Stimulated activated CD8-positive, alpha-beta memory T cell treated with anti-CD3 and anti-CD28 coated beads, Interleukin-4, amount 100 ng/mL, for 24 hours (primary cell): ENCODE measurements around the gene PICALM.
"Not testable (repeated sequence)": the region's sequence is repeated elsewhere in the genome, so short reads cannot be mapped to it uniquely, and the experiment has no call there.

Experiments used
- DNase-seq: peaks from one replicate; pipeline ENCODE4 v3.0.0-alpha.2; 2020; ENCODE audit warnings: low read depth

Gene PICALM

DNA sequence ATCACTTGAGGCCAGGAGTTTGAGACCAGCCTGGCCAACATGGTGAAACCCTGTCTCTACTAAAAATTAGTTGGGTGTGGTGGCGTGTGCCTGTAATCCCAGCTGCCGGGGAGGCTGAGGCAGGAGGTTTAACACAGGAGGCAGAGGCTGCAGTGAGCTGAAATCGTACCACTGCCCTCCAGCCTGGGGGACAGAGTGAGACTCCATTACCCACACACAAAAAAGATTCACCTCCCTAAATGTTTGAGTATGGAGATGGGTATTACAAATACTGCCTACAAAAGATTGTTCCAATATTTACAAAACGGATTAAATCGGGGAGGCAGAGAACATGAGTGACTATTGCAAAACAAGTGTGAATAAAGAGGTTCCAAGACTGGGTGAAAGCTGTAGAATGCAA is 98.3 kb downstream of the PICALM start:
- DNase-seq = no peak

DNA sequence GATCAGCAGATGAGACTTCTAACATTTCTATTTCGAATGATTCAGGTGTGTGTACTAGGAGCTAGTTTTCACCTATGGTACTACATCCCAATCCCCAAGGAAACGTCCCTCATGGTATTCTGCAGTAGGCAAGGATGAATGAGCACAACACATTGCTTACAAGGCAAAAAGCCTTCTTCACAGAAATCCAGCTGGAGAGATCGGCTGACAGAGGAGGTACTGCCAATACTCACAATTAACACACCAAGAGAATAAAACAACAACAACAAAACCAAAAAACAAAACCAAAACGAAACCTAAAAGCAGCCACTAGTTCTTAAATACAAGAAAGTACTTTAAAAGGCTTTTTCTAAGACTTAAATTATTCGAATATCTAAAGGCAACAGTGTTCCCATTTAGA is 101.4 kb downstream of the PICALM start:
- no peak for DNase-seq

DNA sequence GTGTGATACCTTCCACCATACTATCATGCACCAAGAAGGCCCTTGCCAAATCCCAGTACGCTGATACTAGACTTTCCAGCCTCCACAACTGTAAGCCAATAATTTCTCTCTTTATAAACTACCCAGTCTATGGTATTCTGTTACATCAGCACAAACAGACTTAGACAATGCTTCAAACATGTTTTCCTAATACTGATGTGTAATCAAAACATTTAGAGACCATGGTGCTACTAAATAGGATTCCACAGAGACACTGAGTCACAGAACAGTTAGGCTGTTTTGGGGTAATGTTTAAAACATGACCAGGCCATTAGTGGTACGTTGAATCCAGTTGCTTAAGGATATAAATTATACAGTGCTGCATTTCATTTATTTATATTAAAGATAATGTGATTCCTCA is 103.7 kb downstream of the PICALM start:
- DNase-seq = no peak

DNA sequence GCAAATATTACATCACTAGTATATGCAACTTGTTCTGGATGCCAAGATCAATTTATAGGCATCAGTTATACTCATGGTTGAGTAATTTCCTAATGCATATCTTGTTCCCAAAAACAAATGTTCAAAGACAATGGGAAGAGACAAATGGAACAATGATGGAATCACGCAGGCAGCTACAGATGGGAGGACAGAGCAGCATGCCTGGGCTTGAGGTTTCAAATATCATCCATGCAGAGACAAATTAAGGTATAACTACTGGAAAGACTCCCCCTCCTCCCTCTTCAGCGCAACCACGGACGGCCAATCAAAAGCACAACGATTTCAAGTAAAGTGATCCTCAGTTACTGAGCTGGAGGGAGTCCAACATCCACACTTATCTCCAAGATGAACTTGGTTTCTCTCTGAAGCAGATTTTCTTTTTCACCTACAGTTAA is 106.9 kb downstream of the PICALM start:
- no peak for DNase-seq

DNA sequence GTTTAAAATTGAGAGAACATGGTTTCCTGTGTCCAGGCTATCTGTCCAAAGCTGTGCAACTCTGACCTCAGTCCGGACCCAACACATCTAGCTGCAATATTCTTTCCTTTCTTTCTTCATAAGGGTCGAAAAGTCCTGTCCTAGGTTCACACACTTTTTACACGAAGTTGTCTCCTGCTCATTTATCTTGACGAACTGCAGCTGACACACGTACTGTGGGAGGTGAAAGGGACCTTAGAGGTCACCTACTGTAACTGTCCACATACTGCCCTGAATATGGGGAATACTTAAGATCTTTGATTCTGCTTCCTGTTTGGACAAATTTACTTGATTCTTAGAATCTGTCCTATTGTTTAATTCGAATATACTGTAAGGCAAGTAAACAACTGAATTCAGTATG is 107.8 kb downstream of the PICALM start:
- DNase-seq = no peak

DNA sequence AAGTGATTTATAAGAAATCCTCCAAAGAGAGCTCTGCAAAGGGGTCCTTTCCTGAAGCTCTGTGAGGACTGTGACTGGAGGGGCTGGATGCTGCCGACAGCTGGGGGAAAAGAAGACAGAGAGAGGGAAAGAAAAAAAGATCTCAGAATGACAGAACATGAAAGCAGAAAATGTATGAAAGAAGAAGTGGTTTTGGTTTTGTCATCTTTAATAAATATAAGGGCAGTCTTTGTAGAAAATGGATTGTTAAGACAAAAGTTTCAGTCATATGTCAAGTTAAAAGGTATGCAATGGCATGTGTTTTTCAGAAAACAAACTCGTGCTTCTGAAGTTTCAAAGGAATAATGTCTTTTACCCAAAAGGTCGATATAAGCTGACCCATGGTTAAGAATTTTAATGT is 108.2 kb downstream of the PICALM start:
- no peak for DNase-seq

DNA sequence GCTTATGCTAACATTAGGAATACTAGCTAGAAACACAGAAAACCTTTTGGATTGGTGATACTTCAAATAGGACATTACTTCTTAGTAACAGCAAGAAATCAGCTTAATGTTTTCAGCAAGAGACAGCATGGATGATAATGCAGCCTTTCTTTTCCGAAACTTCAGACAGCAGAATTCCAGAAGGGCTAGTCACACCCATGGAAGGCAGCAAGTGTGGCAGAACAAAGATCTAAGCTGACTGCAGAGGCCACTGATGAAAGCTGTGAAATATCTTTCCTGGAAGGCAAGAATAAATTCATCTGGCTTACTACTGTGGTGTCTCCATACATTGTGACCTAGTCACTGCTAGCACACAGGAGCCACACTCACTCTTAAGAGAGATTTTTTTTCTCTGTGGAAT is 113.4 kb downstream of the PICALM start:
- no peak for DNase-seq

DNA sequence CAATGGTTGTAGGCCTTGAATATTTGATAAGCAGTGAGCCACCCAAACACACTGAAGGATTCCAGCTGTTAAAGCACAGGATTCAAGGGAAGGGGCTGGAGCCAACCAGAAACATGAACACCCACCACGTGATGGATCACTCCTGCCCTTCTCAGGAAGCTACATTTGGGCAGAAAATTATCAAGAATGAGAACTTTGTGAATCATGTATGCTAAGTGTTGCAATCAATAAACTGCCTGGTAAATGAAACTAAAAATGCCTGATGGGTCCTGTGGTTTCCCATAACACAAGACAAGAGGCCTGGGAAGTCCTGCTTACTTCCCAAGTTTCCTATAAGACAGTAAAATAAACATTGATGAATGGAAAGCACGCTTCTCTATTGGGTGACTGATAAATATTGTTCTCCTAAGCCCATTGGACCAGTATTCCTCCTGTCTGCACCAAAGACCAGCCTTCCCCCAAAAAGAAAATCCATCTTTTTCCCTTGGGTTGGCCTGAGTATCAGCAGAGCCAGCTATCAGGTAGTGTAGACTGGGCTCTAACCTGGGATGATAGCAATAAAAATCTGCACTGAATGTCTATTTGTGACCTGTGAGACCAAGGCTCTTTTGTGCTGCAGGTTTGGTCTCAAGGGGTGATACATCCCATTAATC is 115.3 kb downstream of the PICALM start:
- no peak for DNase-seq

DNA sequence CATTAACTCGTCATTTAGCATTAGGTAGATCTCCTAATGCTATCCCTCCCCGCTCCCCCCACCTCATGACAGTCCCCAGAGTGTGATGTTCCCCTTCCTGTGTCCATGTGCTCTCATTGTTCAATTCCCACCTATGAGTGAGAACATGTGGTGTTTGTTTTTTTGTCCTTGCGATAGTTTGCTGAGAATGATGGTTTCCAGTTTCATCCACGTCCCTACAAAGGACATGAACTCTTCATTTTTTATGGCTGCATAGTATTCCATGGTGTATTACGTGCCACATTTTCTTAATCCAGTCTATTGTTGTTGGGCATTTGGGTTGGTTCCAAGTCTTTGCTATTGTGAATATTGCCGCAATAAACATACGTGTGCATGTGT is 116.8 kb downstream of the PICALM start:
- DNase-seq = not testable (repeated sequence)

DNA sequence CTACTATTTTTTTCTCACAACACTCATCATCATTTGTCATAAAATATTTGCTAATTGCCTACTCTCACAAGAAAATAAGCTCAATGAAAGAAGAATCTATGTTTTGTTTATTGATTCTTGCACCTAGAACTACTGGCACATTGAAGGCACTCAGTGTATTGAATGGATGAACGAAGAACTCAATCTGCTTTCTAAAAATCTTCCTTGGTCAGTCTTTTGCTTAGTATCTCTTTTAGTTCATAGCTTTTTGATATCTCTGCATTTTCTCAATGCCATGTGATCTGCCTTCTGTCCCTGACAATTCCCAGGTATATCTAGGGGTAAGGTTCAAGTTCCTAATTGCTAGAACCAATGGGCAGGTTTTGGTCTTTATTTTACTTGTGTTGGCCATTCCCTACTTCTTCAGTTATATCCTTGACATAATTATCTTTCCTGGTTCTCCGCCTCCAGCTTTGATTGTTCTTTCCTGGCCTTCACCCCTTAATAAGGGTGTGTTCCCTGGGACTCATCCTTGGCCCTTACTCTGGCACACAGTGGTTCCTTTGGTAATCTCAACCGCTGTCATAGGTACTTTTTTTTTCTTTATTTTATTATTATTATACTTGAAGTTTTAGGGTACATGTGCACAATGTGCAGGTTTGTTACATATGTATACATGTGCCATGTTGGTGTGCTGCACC is 117.3 kb downstream of the PICALM start:
- no peak for DNase-seq

DNA sequence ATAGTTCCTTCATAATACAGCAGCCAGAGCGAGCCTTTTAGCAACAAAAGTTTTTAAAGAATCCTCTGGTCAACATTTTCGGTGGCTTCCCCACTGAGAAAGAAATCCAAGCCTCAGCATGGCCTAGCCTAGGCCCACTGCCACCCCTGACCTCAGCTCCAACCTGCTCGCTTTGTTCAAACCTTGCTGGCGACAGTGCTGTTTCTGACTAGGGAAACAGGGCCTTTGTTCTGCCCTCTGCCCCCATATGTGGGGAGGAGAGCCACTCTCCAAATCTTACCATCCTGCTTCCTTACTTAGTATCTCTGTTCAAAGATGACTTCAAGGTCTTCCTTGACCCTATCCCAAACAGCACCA is 117.9 kb downstream of the PICALM start:
- DNase-seq = no peak

DNA sequence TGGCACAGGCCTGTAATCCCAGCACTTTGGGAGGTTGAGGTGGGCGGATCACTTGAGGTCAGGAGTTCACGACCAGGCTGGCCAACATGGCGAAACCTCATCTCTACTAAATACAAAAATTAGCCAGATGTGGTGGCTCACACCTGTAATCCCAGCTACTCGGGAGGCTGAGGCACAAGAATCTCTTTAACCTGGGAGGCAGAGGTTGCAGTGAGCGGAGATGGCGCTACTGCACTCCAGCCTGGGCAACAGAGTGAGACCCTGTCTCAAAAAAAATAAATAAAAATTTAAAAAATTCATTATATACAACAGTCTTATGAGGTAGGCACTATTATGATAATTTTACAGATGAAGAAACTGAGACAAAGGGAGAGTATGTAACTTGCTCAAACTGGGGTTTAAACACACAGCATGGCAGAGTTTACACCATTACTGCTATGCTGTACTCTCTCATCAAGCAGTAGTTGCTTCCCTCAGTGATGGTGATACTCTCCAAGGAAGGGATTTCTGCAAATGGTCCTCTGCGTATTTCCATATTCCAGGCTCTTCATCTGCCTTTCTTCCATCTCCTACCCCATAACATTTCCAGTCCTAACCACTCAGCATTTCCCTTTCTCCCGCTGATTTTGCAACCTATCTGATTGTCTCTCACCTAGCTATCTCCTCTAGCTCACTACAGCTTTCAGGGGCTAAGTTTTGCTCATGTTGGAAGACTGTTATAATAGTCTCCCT is 118.4 kb downstream of the PICALM start:
- no peak for DNase-seq

DNA sequence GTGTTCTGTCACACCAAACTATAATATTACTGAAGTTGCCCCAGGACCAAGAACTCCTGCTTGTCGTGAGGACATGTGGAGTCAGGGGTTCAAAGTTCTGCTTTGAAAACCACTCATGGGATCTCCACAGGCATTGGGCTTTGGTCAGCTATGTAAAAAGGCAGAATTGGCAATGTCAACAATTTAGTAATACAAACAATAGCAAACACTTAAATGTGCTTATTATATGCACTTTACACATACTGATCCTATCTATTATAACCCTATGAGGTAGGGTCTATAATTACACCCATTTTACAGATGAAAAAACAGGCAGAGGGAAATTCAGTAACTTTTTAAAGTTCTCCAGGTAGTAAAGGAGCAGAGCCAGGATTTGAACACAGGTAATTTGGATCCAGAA is 119.1 kb downstream of the PICALM start:
- no peak for DNase-seq

DNA sequence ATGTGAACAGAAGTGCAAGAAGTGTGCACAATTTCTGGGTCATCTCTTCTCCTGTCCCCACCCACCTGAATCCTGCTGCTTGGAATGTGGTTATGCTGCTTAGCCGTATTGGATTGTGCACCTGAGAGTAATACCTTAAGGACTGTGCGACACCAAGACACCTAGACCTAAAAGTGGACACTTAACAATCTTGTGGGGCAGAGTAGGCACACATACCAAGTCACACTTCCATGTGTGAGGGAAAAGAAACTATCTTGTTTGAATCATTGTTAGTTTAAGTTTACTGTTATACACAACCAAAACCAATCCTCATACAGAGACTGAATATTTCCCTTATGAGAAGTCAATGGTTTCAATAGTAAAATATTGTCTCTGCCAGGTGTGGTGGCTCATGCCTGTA is 120.0 kb downstream of the PICALM start:
- DNase-seq = no peak

DNA sequence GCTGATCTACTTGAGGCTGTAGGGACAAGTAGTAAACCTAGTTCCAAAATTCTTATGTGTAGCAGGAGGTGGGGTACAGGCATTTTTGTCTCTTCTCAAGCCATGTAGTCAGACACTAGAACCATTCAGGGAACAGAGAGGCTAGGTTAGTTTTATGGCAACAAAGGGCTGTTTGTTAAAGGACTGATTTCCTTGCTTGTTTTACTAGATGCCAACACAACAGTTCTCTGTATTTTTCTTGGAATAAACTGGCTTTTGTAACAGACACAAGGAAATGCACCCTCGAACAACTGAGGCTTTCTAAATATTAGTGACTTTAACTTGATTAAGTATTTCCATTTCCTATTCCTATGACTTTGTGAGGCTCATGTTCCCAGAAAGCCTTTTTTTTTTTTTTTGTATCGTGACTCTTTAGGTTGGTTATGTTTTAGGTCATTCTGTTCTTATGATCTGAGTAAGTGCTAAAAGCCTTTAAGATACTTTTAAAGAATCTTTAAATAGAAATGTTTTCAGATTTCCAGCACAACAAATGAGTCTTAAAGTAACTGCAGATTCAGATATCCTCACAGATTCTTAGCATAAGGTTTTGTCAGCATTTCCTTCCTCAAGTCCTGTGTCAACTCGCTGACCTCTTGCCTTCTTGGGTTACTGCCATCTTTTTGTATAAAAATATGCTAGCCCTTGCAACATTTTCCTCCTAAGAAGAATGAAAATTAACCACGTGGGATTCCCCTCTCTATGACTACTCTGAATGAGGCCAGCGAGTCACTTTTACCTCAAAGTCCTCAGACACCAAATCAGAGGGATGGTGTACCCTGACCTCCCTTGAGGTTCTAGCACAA is 121.2 kb downstream of the PICALM start:
- DNase-seq = no peak

DNA sequence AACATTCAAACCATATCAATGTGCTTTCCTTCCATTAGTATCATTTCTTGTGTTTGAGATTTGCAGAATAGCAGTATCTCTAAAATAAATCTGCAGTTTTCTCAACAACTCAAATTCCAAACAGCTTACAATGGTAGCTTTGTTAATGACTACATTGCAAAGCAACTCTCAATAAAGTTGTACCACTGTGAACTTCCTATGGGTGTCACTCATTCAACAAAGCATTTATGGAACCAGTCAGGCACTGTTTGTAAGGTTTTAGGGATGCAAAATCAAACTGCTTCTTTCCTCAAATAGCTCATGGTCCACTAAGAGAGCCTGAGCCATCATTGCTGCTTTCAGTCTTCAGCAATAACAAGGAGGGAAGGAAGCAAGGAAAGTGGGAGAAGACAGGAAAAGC is 122.7 kb downstream of the PICALM start:
- DNase-seq = no peak

DNA sequence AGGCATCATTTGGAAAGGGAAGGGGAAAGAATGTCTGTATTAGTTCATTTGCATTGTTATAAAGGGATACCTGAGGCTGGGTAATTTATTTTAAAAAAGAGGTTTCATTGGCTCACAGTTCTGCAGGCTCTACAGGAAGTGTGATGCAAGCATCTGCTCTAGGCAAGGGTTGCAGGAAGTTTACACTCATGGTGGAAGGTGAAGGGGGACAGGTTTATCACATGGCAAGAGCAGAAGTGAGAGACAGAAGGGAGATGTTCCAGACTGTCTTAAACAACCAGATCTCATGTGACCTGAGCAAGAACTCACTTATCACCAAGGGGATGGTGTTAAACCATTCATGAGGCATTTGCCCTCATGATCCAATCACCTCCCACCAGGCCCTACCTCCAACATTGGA is 123.1 kb downstream of the PICALM start:
- no peak for DNase-seq

DNA sequence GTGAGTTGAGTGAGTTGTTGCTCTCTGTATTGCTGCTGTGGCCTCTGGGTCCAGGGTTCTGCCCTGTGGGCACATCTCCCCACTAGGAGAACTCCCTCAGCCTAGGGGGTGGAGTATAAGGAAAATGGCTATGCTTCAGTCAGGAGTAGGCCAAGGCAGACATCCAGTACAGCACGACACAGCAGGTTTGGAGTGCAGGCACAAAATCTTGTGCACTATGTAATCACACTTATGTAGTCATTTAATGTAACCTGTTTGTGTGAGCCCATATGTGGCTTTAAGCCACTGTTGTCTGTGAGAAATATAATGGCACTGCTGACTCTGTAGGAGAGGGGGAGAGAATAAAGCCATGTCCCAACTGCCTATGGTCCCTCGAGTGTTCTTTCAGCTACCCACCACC is 123.6 kb downstream of the PICALM start:
- no peak for DNase-seq

DNA sequence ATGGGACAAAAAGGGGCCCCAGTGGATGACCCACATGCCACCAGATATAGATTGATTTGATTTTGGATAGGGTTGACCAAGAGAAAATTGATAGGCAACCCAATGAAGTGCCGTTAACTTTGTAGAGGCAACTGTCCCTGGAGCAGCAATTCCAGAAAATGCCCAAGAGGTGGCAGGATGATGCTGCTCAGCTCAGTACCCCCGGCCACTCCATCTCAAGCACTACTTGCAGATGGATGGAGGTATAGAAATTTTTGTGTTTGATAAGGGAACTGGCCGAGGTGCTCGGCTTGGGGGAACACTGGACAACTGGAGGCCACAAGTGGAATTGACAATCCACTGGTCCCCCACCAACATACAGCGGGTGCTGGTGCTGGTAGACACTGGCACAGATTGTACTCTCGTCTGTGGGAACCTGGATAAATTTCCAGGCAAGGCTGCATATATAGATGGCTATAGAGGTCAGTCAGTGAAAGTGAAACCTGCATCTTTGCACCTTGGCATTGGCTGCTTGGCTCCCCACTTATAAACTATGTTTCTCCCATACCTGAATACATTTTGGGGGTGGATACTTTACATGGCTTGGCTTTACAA is 127.4 kb downstream of the PICALM start:
- DNase-seq = no peak

DNA sequence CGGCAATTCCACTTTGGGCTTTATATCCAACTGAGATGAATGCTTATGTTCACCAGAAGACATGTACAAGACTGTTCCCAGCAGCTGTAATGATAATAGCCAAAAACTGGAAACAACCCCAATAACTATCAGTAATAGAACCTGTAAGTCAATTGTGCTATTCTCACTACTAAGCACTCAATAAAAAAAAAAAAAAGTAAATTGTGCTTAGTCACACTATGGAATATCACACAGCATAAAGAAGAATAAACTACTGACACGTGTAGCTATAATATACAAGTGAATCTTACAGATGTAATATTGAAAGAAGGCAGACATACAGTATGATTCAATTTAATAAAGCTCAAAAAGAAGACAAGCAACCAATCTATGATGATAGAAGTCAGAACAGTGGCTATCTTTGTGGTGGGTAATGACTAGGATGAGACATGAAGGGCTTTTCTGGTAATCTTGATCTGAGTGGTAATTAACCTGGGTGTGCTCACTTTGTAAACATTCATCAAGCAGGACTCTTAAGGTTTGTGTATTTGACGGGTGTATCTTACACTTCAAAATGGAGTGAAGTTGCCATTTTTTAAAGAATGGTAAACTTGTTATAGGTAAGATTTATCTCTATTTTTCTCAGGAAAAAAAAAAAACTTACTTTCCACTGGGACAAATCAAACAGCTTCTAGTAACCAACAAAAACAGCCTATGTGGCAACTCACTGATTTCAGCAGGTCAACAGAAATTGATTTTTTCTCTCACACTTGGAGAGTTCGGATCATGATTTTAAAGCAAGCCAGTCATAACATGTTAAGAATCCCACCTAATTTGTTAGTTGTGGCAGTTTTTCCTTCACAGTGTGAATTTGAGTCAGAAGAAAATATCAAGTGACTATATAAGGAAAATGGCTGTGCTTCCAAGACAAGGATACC is 129.5 kb downstream of the PICALM start:
- no peak for DNase-seq

DNA sequence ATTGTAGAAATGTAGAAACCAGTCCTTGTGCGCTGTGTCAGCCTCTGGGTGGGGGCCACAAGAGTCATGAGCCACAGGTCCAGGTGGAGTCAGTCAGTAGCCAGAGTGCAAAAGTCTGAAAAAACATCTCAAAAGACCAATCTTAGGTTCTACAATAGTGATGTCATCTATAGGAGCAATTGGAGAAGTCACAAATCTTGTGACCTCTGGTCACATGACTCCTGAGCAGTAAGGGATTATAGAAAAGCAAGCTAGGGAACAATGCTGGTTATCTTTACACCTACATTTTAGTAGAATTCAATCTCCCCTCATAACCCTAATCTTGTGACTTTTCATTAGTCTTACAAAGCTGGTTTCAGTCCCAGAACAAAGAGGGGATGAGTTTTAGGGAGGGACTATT is 131.0 kb downstream of the PICALM start:
- no peak for DNase-seq
